HG03460 (cell line): ENCODE data around the gene ARMCX1.
"Not testable (repeated sequence)": the region's sequence is repeated elsewhere in the genome, so short reads cannot be mapped to it uniquely, and the experiment has no call there.

ENCODE experiments used
- ATAC-seq: cut with Tn5 transposase; IDR thresholded peaks from one replicate; pipeline ENCODE4 v1.9.1; 2021; ENCODE audit not compliant: unreplicated experiment

The ARMCX1 gene

GRCh38 chrX:101550362-101550750, at the start of gene ARMCX1:
Gene ARMCX1 (plus strand): TSS chrX:101550547. CDS start chrX:101552931, 2,384 bp downstream.
- no peak for ATAC-seq

- ATAC-seq, result not testable (repeated sequence)
Measured at GRCh38 chrX:101502929-101503328, 47.4 kb upstream of the ARMCX1 start.

GRCh38 chrX:101507372-101507771, 43.0 kb upstream of the ARMCX1 start:
- ATAC-seq, result no peak

- no peak for ATAC-seq
Measured at GRCh38 chrX:101507986-101508385, 42.4 kb upstream of the ARMCX1 start.

GRCh38 chrX:101530944-101531343, 19.4 kb upstream of the ARMCX1 start:
- ATAC-seq, result no peak

GRCh38 chrX:101539116-101539515, 11.2 kb upstream of the ARMCX1 start:
- ATAC-seq, result no peak

GRCh38 chrX:101550751-101551379, 518 bp downstream of the ARMCX1 start:
- ATAC-seq, result no peak

GRCh38 chrX:101551380-101551767, 1.0 kb downstream of the ARMCX1 start:
- no peak for ATAC-seq

GRCh38 chrX:101552714-101553113, 2.4 kb downstream of the ARMCX1 start:
- ATAC-seq, result no peak

- ATAC-seq, result no peak
Measured at GRCh38 chrX:101564651-101565050, 14.3 kb downstream of the ARMCX1 start.

- ATAC-seq, result peak; percentile 99
Measured at GRCh38 chrX:101595739-101596419, 45.5 kb downstream of the ARMCX1 start.

GRCh38 chrX:101599592-101599991, 49.2 kb downstream of the ARMCX1 start:
- ATAC-seq, result not testable (repeated sequence)

GRCh38 chrX:101602077-101602476, 51.7 kb downstream of the ARMCX1 start:
- ATAC-seq, result no peak
